Tracheal epithelial cell (primary cell): ENCODE data around the gene OPRPN. TPM values are rescaled to one million over a fixed set of nuclear protein-coding genes. Genes with fewer than 3 reads are reported as not detected.

Experiments used
- total RNA-seq: library from RNA; depleted of rRNA; stranded (reverse); fragments of >200 nt; gene quantifications from 2 replicates; pipeline ENCODE4 v1.2.1, GENCODE V29; 2014

OPRPN gene
- not detected in 2 replicates for total RNA-seq

GRCh38 chr4:70397580-70397979 is at the start of gene OPRPN:
Gene OPRPN, plus strand, starts transcription at chr4:70397940. Its CDS starts 1,346 bp downstream, at chr4:70399286.

GRCh38 chr4:70360460-70360859 is 37.3 kb upstream of the OPRPN start, which contains the start of gene SMR3A:
Gene SMR3A, plus strand, starts transcription at chr4:70360760. Its CDS starts 1,356 bp downstream, at chr4:70362116.

GRCh38 chr4:70382691-70383181 is 15.0 kb upstream of the OPRPN start, which contains the start of gene SMR3B:
Gene SMR3B, plus strand, starts transcription at chr4:70383131. Its CDS starts 1,380 bp downstream, at chr4:70384511.

Other genes with a start within 250 kb of the OPRPN start
- not detected in 2 replicates for gene PRR27, start 243.7 kb upstream of the OPRPN start, total RNA-seq
- not detected in 2 replicates for gene ODAM, start 202.2 kb upstream of the OPRPN start, total RNA-seq
- not detected in 2 replicates for gene FDCSP, start 171.8 kb upstream of the OPRPN start, total RNA-seq
- gene CSN3, start 155.3 kb upstream of the OPRPN start, total RNA-seq = not detected in 2 replicates
- gene CABS1, start 63.0 kb upstream of the OPRPN start, total RNA-seq = not detected in 2 replicates
- not detected in 2 replicates for gene SMR3A, start 37.2 kb upstream of the OPRPN start, total RNA-seq
- gene SMR3B, start 14.8 kb upstream of the OPRPN start, total RNA-seq = not detected in 2 replicates
- gene MUC7, start 74.3 kb downstream of the OPRPN start, total RNA-seq = not detected in 2 replicates
- gene AMTN, start 120.6 kb downstream of the OPRPN start, total RNA-seq = 0.85 and 1.9 TPM in 2 replicates
- not detected in 2 replicates for gene AMBN, start 194.3 kb downstream of the OPRPN start, total RNA-seq
- gene ENAM, start 230.8 kb downstream of the OPRPN start, total RNA-seq = 0.48 TPM in 1 of 2 replicates, not detected in the other